HEK293T (cell line): ENCODE results near the gene DNAJC5.

Experiments used
- ARNT ChIP-seq: fragments of 450-650 bp; IDR thresholded peaks from 2 replicates; pipeline ENCODE4 v1.6.1; 2017; ENCODE audit warnings: mild to moderate bottlenecking
- ELF4 ChIP-seq: fragments of 450-650 bp; IDR thresholded peaks from 2 replicates; pipeline ENCODE4 v1.6.1; 2017; ENCODE audit warnings: antibody characterized with exemption
- FOXA1 ChIP-seq: fragments of 450-650 bp; IDR thresholded peaks from 2 replicates; pipeline ENCODE4 v1.6.1; 2016; ENCODE audit warnings: mild to moderate bottlenecking
- FOXK2 ChIP-seq: fragments of 450-650 bp; IDR thresholded peaks from 2 replicates; pipeline ENCODE4 v1.6.1; 2016; ENCODE audit warnings: mild to moderate bottlenecking
- FOXM1 ChIP-seq: fragments of 450-650 bp; IDR thresholded peaks from 2 replicates; pipeline ENCODE4 v1.6.1; 2017; ENCODE audit warnings: mild to moderate bottlenecking, borderline replicate concordance
- LEF1 ChIP-seq: fragments of 450-650 bp; IDR thresholded peaks from 2 replicates; pipeline ENCODE4 v1.6.1; 2017; ENCODE audit warnings: mild to moderate bottlenecking, borderline replicate concordance
- PKNOX1 ChIP-seq: fragments of 450-650 bp; IDR thresholded peaks from 2 replicates; pipeline ENCODE4 v1.6.1; 2016
- SP1 ChIP-seq: fragments of 450-650 bp; IDR thresholded peaks from 2 replicates; pipeline ENCODE4 v1.6.1; 2017
- SUZ12 ChIP-seq: fragments of 450-650 bp; IDR thresholded peaks from 2 replicates; pipeline ENCODE4 v1.6.1; 2016; ENCODE audit warnings: mild to moderate bottlenecking
- TARDBP ChIP-seq: fragments of 450-650 bp; IDR thresholded peaks from 2 replicates; pipeline ENCODE4 v1.6.1; 2016

- TF ChIP-seq TARDBP (no peak), PKNOX1 (no peak), FOXA1 (no peak), FOXM1 (no peak), FOXK2 (no peak), SP1 (no peak), ELF4 (no peak), LEF1 (no peak), SUZ12 (no peak), ARNT (no peak)
Measured at GRCh38 chr20:63863798-63864544, 31.0 kb upstream of the DNAJC5 start.
